HepG2 (cell line): ENCODE data around the gene PPP1R1B. TPM values are rescaled to one million over a fixed set of nuclear protein-coding genes. Genes with fewer than 3 reads are reported as not detected.

Source experiments
- EP300 ChIP-seq, 3 experiments: sonication (generic) in 1 of 3; formaldehyde crosslinking in 1 of 3; IDR thresholded peaks; 2 replicates each; pipeline versions ENCODE4 v1.5.1 to v1.6.1; 2011 to 2020; ENCODE audit warnings: low read depth in 2 of 3, low read length in 2 of 3, borderline replicate concordance in 1 of 3, improper control_type of control experiment in 1 of 3, mild to moderate bottlenecking in 1 of 3, missing genetic modification reagents in 1 of 3, moderate library complexity in 1 of 3
- MZF1 ChIP-seq: sonication (generic); formaldehyde crosslinking; IDR thresholded peaks from 2 replicates; pipeline ENCODE4 v1.8.1; 2023; ENCODE audit warnings: mild to moderate bottlenecking, missing genetic modification reagents, borderline replicate concordance
- PLRG1 ChIP-seq: fragments of 450-650 bp; conservative IDR thresholded peaks from 2 replicates; pipeline ENCODE4 v1.6.1; 2016
- TGIF2 ChIP-seq: IDR thresholded peaks from 2 replicates; pipeline ENCODE4 v1.6.1; 2016; ENCODE audit warnings: control low read depth, missing compliant biosample characterization
- ZBTB7B ChIP-seq: sonication (generic); formaldehyde crosslinking; IDR thresholded peaks from 2 replicates; pipeline ENCODE4 v1.4.0; 2020; ENCODE audit warnings: missing genetic modification reagents
- ZFX ChIP-seq: sonication (generic); formaldehyde crosslinking; IDR thresholded peaks from 2 replicates; pipeline ENCODE4 v1.4.0; 2020; ENCODE audit warnings: mild to moderate bottlenecking, low read depth, missing genetic modification reagents, moderate library complexity
- ZKSCAN8 ChIP-seq: IDR thresholded peaks from 2 replicates; pipeline ENCODE4 v1.6.1; 2016; ENCODE audit warnings: borderline replicate concordance, missing genetic modification reagents, missing compliant biosample characterization
- ZMYM3 ChIP-seq: sonication (generic); formaldehyde crosslinking; IDR thresholded peaks from 2 replicates; pipeline ENCODE4 v1.5.1; 2020; ENCODE audit warnings: mild to moderate bottlenecking, missing genetic modification reagents
- ZNF30 ChIP-seq: sonication (generic); formaldehyde crosslinking; IDR thresholded peaks from 2 replicates; pipeline ENCODE4 v1.5.0; 2020; ENCODE audit warnings: mild to moderate bottlenecking, missing genetic modification reagents
- polyA plus RNA-seq, 8 experiments: library from polyadenylated mRNA; depleted of rRNA in 3 of 8; stranded (reverse) in 7 of 8; unstranded in 1 of 8; fragments of >200 nt; fragmentation: Illumina TruSeq in 4 of 8; extraction: Trizol in 4 of 8; gene quantifications; 2 replicates each; pipeline versions ENCODE4 v1.2.1 to v1.2.3, GENCODE V29; 2011 to 2016; ENCODE audit warnings: low read depth in 4 of 8, missing spikeins in 1 of 8, mixed read lengths in 1 of 8; ENCODE audit not compliant: insufficient read depth in 1 of 8
- total RNA-seq, 5 experiments: library from RNA; depleted of rRNA; stranded (reverse); fragments of >200 nt; fragmentation: Illumina TruSeq; extraction: Trizol; gene quantifications; 2 replicates each; pipeline ENCODE4 v1.2.3, GENCODE V29; 2016; ENCODE audit warnings: low read depth in 1 of 5
- TF ChIP-seq, protein P1 (sequence below): sonication (generic); formaldehyde crosslinking; IDR thresholded peaks from 2 replicates; pipeline ENCODE4 v1.4.0; 2020; ENCODE audit warnings: missing genetic modification reagents, borderline replicate concordance
- TF ChIP-seq, protein P2 (sequence below): sonication (generic); formaldehyde crosslinking; IDR thresholded peaks from 2 replicates; pipeline ENCODE4 v1.9.0; 2022; ENCODE audit warnings: missing genetic modification reagents, mild to moderate bottlenecking, borderline replicate concordance
- TF ChIP-seq, protein P3 (sequence below): IDR thresholded peaks from 2 replicates; pipeline ENCODE4 v1.6.1; 2018; ENCODE audit warnings: missing genetic modification reagents
- TF ChIP-seq, protein P4 (sequence below): IDR thresholded peaks from 2 replicates; pipeline ENCODE4 v1.6.1; 2016; ENCODE audit warnings: missing compliant biosample characterization, missing genetic modification reagents, borderline replicate concordance
- TF ChIP-seq, protein P5 (sequence below): sonication (generic); formaldehyde crosslinking; IDR thresholded peaks from 2 replicates; pipeline ENCODE4 v1.5.0; 2020; ENCODE audit warnings: missing genetic modification reagents

Gene PPP1R1B
- total and polyA plus RNA-seq, 2 of the 13 experiments (the other 11 are each of a cell fraction or from before 2014, with no cell fraction given), result 0.08 TPM; not detected in 1

DNA sequence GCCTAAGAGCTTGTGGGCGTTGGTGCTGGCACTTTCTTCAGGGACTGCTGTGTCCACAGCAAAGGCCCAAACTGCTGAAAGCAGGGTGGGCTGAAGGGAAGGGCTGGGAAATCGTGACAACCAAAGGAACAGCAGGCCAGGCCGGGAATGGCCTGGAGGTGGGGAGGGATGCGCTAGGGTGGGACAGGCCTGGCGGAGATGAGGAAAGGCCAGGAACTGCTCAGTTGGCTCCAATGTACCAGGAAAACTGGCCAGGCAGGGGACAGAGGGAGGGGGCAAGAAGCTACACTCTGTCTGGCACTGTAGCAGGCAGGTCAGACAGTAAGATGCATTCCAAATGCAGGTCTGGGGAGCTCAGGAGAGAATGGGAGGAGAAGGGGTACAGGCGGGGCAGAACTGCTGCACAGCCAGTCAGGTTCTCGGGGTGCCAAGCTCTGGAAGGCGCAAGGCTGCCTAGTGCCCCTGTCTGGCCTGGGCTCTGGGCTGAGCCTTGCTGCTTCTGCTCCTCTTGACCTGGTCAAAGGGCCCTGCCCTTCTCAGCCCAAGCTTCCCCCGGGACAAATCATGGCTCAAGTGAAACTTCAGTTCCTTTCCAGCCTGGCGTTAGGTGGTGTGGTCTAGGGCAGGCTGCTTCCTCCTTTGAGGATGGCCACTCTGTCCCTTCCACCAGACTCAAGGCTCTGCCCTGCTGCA is 48.8 kb downstream of the PPP1R1B start (continued):
- TF ChIP-seq, protein P1, sequence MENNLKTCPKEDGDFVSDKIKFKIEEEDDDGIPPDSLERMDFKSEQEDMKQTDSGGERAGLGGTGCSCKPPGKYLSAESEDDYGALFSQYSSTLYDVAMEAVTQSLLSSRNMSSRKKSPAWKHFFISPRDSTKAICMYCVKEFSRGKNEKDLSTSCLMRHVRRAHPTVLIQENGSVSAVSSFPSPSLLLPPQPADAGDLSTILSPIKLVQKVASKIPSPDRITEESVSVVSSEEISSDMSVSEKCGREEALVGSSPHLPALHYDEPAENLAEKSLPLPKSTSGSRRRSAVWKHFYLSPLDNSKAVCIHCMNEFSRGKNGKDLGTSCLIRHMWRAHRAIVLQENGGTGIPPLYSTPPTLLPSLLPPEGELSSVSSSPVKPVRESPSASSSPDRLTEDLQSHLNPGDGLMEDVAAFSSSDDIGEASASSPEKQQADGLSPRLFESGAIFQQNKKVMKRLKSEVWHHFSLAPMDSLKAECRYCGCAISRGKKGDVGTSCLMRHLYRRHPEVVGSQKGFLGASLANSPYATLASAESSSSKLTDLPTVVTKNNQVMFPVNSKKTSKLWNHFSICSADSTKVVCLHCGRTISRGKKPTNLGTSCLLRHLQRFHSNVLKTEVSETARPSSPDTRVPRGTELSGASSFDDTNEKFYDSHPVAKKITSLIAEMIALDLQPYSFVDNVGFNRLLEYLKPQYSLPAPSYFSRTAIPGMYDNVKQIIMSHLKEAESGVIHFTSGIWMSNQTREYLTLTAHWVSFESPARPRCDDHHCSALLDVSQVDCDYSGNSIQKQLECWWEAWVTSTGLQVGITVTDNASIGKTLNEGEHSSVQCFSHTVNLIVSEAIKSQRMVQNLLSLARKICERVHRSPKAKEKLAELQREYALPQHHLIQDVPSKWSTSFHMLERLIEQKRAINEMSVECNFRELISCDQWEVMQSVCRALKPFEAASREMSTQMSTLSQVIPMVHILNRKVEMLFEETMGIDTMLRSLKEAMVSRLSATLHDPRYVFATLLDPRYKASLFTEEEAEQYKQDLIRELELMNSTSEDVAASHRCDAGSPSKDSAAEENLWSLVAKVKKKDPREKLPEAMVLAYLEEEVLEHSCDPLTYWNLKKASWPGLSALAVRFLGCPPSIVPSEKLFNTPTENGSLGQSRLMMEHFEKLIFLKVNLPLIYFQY (CRISPR knock-in tag), result 0 out of 2 replicates have a peak, but pooled peaks have one; percentile 11
- TF ChIP-seq, protein P2, sequence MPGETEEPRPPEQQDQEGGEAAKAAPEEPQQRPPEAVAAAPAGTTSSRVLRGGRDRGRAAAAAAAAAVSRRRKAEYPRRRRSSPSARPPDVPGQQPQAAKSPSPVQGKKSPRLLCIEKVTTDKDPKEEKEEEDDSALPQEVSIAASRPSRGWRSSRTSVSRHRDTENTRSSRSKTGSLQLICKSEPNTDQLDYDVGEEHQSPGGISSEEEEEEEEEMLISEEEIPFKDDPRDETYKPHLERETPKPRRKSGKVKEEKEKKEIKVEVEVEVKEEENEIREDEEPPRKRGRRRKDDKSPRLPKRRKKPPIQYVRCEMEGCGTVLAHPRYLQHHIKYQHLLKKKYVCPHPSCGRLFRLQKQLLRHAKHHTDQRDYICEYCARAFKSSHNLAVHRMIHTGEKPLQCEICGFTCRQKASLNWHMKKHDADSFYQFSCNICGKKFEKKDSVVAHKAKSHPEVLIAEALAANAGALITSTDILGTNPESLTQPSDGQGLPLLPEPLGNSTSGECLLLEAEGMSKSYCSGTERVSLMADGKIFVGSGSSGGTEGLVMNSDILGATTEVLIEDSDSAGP, result 0 out of 2 replicates have a peak, but pooled peaks have one; percentile 18
- TF ChIP-seq ZBTB7B (CRISPR knock-in tag) (peak; percentile 16; the same call in 1 of the 2 replicates), TGIF2 (CRISPR knock-in tag) (no peak), ZNF30 (CRISPR knock-in tag) (no peak), MZF1 (CRISPR knock-in tag) (0 out of 2 replicates have a peak, but pooled peaks have one; percentile 61), EP300 (IDR thresholded peaks at IDR 0.05; ENCODE audit: low read depth in 2 of 2, low read length in 2 of 2) (no peak), EP300 (CRISPR knock-in tag; IDR thresholded peaks at IDR 0.05; ENCODE audit: borderline replicate concordance) (0 out of 2 replicates have a peak, but pooled peaks have one; percentile 36), ZFX (peak; percentile 58), PLRG1 (no peak), ZKSCAN8 (CRISPR knock-in tag) (0 out of 2 replicates have a peak, but pooled peaks have one; percentile 4), ZMYM3 (CRISPR knock-in tag) (peak; percentile 88)
- TF ChIP-seq, protein P3, sequence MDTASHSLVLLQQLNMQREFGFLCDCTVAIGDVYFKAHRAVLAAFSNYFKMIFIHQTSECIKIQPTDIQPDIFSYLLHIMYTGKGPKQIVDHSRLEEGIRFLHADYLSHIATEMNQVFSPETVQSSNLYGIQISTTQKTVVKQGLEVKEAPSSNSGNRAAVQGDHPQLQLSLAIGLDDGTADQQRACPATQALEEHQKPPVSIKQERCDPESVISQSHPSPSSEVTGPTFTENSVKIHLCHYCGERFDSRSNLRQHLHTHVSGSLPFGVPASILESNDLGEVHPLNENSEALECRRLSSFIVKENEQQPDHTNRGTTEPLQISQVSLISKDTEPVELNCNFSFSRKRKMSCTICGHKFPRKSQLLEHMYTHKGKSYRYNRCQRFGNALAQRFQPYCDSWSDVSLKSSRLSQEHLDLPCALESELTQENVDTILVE (CRISPR knock-in tag), result no peak
- TF ChIP-seq, protein P4, sequence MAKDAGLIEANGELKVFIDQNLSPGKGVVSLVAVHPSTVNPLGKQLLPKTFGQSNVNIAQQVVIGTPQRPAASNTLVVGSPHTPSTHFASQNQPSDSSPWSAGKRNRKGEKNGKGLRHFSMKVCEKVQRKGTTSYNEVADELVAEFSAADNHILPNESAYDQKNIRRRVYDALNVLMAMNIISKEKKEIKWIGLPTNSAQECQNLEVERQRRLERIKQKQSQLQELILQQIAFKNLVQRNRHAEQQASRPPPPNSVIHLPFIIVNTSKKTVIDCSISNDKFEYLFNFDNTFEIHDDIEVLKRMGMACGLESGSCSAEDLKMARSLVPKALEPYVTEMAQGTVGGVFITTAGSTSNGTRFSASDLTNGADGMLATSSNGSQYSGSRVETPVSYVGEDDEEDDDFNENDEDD (CRISPR knock-in tag), result 0 out of 2 replicates have a peak, but pooled peaks have one; percentile 2
- TF ChIP-seq, protein P5, sequence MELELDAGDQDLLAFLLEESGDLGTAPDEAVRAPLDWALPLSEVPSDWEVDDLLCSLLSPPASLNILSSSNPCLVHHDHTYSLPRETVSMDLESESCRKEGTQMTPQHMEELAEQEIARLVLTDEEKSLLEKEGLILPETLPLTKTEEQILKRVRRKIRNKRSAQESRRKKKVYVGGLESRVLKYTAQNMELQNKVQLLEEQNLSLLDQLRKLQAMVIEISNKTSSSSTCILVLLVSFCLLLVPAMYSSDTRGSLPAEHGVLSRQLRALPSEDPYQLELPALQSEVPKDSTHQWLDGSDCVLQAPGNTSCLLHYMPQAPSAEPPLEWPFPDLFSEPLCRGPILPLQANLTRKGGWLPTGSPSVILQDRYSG (CRISPR knock-in tag), result no peak
